GM12892 (cell line): ENCODE measurements around the gene PNMA6F.

Experiments used
- POLR2A ChIP-seq: IDR thresholded peaks from 2 replicates; pipeline ENCODE4 v1.6.1; 2011; ENCODE audit warnings: low read depth, low read length, control low read depth
- POLR2AphosphoS5 ChIP-seq: IDR thresholded peaks from 2 replicates; pipeline ENCODE4 v1.6.1; 2011; ENCODE audit warnings: low read depth, low read length, control low read depth

DNA sequence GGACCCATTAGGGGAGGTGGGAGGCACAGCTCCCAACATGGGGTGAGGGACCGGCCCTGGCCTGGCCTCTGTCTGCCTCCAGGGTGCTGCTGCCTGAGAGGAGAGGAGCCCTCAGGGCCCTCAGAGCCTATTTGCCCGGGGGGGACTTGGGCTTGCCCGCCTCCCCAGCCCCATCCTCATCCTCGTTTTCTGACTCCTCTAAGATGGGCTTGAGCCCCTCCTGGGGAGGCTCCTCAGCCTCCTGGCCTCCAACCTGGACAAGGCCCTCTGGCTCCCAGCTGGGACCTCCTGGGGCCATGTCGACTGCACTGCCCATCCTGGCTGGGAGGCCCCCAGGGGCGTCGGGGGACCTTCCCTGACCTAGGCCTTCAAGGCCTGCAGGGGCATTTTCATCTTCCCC lies 2.8 kb downstream of the PNMA6F start:
- TF ChIP-seq POLR2A = no peak
- TF ChIP-seq POLR2AphosphoS5 = no peak
